HEK293 (cell line): Measurements from ENCODE around the gene MACROH2A1.

Source experiments
- SETDB1 ChIP-seq: IDR thresholded peaks from one replicate; pipeline ENCODE4 v1.6.1; 2017; ENCODE audit warnings: mild to moderate bottlenecking, low read length, moderate library complexity, mixed read lengths; ENCODE audit not compliant: insufficient read length
- ZBTB7A ChIP-seq: fragments of 450-650 bp; formaldehyde crosslinking; IDR thresholded peaks from 2 replicates; pipeline ENCODE4 v1.5.1; 2016; ENCODE audit warnings: low read depth, missing biosample characterization, missing genetic modification characterization
- ZNF132 ChIP-seq: fragments of 450-650 bp; formaldehyde crosslinking; IDR thresholded peaks from 2 replicates; pipeline ENCODE4 v1.5.1; 2017; ENCODE audit warnings: missing biosample characterization, missing genetic modification characterization, borderline replicate concordance
- ZNF146 ChIP-seq: fragments of 450-650 bp; formaldehyde crosslinking; IDR thresholded peaks from 2 replicates; pipeline ENCODE4 v1.5.1; 2016; ENCODE audit warnings: missing biosample characterization, missing genetic modification characterization
- ZNF558 ChIP-seq: fragments of 450-650 bp; formaldehyde crosslinking; IDR thresholded peaks from 2 replicates; pipeline ENCODE4 v1.5.1; 2016; ENCODE audit warnings: missing biosample characterization, missing genetic modification characterization
- TF ChIP-seq, protein P1 (sequence below): fragments of 450-650 bp; formaldehyde crosslinking; IDR thresholded peaks from 2 replicates; pipeline ENCODE4 v1.5.1; 2016; ENCODE audit warnings: missing biosample characterization, missing genetic modification characterization
- TF ChIP-seq, protein P2 (sequence below): fragments of 450-650 bp; formaldehyde crosslinking; IDR thresholded peaks from 2 replicates; pipeline ENCODE4 v1.5.1; 2016; ENCODE audit warnings: missing biosample characterization, missing genetic modification characterization

DNA sequence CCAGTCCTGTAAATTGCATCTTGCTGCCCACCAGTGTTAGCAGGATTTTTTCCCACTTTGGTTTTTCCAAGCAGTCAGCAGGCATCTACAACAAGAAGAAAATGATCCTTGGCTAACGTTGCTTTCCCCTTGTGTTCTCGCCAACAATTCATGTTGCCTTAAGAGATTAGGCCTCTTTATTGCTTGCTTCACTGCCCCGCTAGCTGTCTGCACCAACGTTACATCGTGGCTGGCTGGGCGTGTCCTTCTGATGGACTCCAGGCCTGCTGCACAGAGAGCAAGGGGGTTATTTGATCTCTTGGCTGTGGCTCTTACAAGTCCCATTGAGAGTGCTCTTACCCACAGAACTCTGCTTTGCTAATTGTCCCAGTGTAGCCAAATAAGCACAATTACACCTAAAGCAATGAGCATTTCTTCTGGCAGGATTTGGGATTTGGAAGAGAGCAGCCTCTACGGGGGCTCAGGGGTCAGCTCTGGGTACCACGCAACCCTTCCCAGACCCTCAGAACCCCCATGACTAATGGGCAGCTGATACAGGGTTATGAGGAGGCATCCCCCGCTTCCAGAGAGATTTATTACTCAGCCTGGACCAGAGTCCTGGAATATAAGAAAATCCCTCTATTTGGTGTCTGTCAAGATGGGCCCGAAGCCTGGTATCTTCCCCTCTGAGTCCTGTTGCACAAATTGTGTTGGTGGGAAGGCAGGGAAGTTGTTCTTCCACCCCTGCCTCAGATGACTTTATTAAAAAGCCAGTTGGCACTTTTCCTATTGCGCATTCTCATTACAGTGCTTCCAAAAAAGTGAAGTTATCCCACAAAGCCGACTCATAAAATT lies 30.5 kb upstream of the MACROH2A1 start:
- TF ChIP-seq SETDB1: no peak
- TF ChIP-seq, protein P1, sequence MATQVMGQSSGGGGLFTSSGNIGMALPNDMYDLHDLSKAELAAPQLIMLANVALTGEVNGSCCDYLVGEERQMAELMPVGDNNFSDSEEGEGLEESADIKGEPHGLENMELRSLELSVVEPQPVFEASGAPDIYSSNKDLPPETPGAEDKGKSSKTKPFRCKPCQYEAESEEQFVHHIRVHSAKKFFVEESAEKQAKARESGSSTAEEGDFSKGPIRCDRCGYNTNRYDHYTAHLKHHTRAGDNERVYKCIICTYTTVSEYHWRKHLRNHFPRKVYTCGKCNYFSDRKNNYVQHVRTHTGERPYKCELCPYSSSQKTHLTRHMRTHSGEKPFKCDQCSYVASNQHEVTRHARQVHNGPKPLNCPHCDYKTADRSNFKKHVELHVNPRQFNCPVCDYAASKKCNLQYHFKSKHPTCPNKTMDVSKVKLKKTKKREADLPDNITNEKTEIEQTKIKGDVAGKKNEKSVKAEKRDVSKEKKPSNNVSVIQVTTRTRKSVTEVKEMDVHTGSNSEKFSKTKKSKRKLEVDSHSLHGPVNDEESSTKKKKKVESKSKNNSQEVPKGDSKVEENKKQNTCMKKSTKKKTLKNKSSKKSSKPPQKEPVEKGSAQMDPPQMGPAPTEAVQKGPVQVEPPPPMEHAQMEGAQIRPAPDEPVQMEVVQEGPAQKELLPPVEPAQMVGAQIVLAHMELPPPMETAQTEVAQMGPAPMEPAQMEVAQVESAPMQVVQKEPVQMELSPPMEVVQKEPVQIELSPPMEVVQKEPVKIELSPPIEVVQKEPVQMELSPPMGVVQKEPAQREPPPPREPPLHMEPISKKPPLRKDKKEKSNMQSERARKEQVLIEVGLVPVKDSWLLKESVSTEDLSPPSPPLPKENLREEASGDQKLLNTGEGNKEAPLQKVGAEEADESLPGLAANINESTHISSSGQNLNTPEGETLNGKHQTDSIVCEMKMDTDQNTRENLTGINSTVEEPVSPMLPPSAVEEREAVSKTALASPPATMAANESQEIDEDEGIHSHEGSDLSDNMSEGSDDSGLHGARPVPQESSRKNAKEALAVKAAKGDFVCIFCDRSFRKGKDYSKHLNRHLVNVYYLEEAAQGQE (tag by site-specific recombination): no peak
- TF ChIP-seq ZNF132 (tag by site-specific recombination): no peak
- TF ChIP-seq ZBTB7A (tag by site-specific recombination): no peak
- TF ChIP-seq, protein P2, sequence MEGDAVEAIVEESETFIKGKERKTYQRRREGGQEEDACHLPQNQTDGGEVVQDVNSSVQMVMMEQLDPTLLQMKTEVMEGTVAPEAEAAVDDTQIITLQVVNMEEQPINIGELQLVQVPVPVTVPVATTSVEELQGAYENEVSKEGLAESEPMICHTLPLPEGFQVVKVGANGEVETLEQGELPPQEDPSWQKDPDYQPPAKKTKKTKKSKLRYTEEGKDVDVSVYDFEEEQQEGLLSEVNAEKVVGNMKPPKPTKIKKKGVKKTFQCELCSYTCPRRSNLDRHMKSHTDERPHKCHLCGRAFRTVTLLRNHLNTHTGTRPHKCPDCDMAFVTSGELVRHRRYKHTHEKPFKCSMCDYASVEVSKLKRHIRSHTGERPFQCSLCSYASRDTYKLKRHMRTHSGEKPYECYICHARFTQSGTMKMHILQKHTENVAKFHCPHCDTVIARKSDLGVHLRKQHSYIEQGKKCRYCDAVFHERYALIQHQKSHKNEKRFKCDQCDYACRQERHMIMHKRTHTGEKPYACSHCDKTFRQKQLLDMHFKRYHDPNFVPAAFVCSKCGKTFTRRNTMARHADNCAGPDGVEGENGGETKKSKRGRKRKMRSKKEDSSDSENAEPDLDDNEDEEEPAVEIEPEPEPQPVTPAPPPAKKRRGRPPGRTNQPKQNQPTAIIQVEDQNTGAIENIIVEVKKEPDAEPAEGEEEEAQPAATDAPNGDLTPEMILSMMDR: no peak
- TF ChIP-seq ZNF146: no peak
- TF ChIP-seq ZNF558 (tag by site-specific recombination): no peak
